CD4-positive, alpha-beta T cell treated with Interferon gamma for 1 hour (primary cell): ENCODE measurements around the gene SH3D21.

Source experiments
- DNase-seq: peaks from one replicate; pipeline ENCODE4 v3.0.0-alpha.2; 2020

The SH3D21 gene

GRCh38 chr1:36303650-36304360 lies 2.4 kb upstream of the SH3D21 start:
- DNase-seq, result no peak

- peak; percentile 22 for DNase-seq
These were observed 1.6 kb upstream of the SH3D21 start for GRCh38 chr1:36304521-36304920.

GRCh38 chr1:36304970-36305914 lies 926 bp upstream of the SH3D21 start:
- no peak for DNase-seq

- DNase-seq, result no peak
These were observed 306 bp upstream of the SH3D21 start for GRCh38 chr1:36305915-36306209.

- peak; percentile 91 for DNase-seq
These were observed 811 bp downstream of the SH3D21 start for GRCh38 chr1:36306902-36307456.

GRCh38 chr1:36307601-36308330 lies 1.6 kb downstream of the SH3D21 start:
- no peak for DNase-seq

GRCh38 chr1:36309397-36309796 lies 3.2 kb downstream of the SH3D21 start:
- DNase-seq, result no peak

- DNase-seq, result peak; percentile 21
These were observed 14.2 kb downstream of the SH3D21 start for GRCh38 chr1:36320291-36320761.

- no peak for DNase-seq
These were observed 14.6 kb downstream of the SH3D21 start for GRCh38 chr1:36320767-36321118.

- peak; percentile 14 for DNase-seq
These were observed 15.2 kb downstream of the SH3D21 start for GRCh38 chr1:36321119-36321951.

- no peak for DNase-seq
These were observed 16.0 kb downstream of the SH3D21 start for GRCh38 chr1:36322041-36322785.

- DNase-seq, result peak; percentile 19
These were observed 16.8 kb downstream of the SH3D21 start for GRCh38 chr1:36322786-36323635.

- DNase-seq, result peak; percentile 32
These were observed 17.6 kb downstream of the SH3D21 start, which contains the start of gene EVA1B for GRCh38 chr1:36323636-36324352. EVA1B (minus strand) TSS chr1:36323645; CDS start chr1:36323037, 608 bp downstream.

GRCh38 chr1:36324353-36324703 lies 18.2 kb downstream of the SH3D21 start:
- no peak for DNase-seq

GRCh38 chr1:36326499-36326898 lies 20.3 kb downstream of the SH3D21 start:
- no peak for DNase-seq

- no peak for DNase-seq
These were observed 21.4 kb downstream of the SH3D21 start for GRCh38 chr1:36327421-36328087.

- no peak for DNase-seq
These were observed 21.9 kb downstream of the SH3D21 start for GRCh38 chr1:36328088-36328480.

GRCh38 chr1:36328713-36329112 lies 22.5 kb downstream of the SH3D21 start:
- DNase-seq, result no peak

- no peak for DNase-seq
These were observed 23.6 kb downstream of the SH3D21 start for GRCh38 chr1:36329817-36330216.
